HG03378 (cell line): ENCODE measurements around the gene TCERG1L.
"Not testable (repeated sequence)": the region's sequence is repeated elsewhere in the genome, so short reads cannot be mapped to it uniquely, and the experiment has no call there.

Source experiments
- ATAC-seq: cut with Tn5 transposase; IDR thresholded peaks from one replicate; pipeline ENCODE4 v1.9.1; 2021; ENCODE audit warnings: mild to moderate bottlenecking, moderate library complexity; ENCODE audit not compliant: unreplicated experiment

Gene TCERG1L

DNA sequence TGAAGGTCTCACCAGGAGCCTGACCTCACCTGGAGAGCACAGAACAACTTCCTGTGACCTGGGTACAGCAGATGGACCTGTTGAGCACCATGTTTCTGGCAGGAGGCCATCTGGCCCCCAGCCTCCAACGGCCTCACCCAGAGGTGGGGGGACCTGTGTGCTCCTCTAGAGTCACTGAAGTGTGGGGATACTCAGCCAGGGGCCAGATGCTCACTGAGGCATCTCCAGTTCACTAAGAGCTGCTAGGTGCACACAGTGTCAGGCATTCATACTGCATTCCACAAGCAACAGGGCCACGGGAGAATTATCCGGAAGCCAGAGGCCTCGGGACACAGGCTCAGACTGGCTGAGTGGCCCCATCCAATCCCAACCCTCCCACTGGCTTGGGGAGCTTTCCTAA, 161.4 kb downstream of the TCERG1L start:
- no peak for ATAC-seq

DNA sequence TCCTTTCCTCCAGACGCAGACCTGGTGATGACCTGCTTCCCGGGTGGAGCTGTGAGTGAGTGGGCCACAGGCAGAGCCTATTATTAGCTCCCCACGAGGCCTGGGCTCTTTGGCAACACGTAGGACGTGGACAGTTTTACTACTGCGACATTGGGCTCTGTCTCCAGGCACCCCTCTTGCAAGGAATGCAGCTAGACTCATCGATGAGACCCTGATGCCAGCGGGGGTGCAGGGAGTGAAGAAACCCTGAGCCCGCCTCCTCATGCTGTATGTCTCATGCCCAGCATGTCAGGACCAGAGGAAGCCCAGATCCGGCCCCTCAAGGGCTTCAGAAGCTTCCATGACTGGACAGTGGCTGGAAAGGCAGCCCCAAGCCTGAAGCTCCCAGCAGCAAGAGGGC, 161.9 kb downstream of the TCERG1L start:
- no peak for ATAC-seq

GRCh38 chr10:131149111-131149510, 162.4 kb downstream of the TCERG1L start:
- ATAC-seq: no peak

DNA sequence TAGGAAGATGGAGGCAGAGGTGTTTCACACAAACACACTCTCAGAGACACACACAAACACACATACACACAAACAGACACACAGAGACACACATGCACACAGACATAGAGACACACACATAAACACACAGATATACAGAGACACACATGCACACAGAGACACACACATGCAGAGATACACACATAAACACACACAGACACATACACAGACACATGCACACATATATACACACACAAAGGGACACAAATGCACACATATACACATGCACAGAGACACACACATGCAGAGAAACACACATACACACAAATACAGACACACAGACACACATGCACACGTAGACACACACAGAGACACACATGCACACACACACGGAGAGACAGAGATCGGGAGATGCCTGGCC, 163.3 kb downstream of the TCERG1L start:
- ATAC-seq: no peak

GRCh38 chr10:131147301-131147975, 164.1 kb downstream of the TCERG1L start:
- ATAC-seq: no peak

DNA sequence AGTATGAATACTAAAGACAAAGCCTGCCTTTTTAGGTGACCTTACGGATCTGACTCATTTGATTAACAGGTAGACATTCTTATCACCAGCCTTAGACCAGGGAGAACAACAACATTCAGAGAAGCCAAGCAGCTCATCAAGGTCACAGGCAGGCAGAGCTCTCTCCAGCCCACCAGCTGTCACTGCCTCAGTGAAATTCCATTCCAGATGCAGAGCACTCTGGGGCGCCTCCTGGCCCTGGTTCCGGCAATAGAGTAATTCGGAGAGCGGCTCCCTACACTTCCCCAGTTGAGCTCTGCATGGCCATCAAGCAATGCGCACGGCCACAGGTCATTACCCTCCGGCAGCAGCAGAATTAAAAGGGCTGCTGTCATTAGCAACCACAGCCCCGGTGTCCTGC, 164.7 kb downstream of the TCERG1L start:
- no peak for ATAC-seq

DNA sequence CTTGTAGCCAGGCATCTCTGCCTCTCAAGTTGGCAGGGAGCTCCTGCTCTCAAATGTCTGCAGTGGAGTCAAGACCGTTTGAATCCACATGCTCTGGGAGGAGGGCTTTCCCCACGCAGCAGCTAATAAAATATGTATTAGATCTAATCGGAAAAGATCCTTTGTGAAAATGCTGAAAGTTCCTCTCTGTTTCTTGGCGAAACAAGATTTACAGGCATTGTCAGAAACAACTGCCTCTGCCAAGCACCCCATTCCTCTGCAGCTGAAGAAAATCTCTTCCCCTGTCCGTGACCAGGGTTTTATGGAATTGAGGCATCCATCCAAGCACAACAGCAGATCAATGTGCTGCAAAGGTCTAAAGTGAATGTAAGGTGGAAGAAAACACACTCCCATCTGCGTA, 165.8 kb downstream of the TCERG1L start:
- no peak for ATAC-seq

GRCh38 chr10:131144711-131145375, 166.7 kb downstream of the TCERG1L start:
- ATAC-seq: no peak

DNA sequence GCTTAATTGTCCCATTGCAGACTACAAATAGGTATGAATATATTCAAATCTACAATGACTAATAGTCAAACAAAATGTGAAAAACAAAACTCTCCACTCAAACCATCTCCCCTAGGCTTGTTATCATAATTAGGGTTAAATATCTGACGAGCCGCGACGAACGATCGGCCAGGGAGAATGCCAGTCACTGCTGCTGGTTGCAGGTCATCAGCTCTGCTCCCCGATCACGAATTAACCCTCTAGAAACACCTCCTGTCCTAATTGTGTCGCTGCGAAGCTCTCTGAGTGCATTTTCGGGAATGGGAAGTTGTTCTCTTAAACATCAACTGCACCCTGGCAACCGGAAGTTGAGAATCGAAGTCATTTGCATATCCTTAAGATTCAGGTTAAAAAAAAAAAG, 167.3 kb downstream of the TCERG1L start:
- ATAC-seq: no peak

DNA sequence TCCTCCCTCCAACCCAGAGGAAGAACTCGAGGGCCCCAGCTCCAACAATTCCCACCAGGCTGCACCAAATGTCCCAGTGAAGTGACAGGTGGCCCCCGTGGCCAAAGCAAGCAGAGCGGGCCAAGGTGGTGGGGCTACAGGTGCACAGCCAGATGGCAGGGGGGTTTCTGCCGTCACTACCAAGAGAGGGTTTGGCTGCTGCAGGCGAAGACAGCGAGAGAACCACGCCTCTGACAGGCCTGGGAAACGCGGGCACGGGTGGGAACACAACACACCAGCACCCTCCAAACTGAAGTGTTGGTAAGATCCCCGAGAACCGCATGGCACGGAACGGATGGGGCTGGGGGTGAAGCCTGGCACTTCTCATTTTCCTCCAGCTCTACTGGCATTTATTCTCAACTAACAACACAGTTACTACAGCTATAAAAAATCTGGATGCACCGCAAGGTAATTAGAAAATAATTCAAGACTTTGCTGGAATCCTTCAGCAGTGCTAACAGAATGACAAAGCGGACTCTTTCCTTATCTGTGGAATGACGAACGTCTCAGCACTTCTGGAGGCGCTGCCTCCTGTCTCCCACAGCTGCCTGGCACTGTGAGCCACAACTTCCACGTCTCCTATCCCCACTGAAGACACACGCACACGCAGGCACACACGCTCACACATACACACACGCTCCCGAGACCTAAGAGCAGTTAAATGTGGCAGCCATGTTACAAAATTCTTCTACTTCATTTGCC, 167.9 kb downstream of the TCERG1L start:
- no peak for ATAC-seq

DNA sequence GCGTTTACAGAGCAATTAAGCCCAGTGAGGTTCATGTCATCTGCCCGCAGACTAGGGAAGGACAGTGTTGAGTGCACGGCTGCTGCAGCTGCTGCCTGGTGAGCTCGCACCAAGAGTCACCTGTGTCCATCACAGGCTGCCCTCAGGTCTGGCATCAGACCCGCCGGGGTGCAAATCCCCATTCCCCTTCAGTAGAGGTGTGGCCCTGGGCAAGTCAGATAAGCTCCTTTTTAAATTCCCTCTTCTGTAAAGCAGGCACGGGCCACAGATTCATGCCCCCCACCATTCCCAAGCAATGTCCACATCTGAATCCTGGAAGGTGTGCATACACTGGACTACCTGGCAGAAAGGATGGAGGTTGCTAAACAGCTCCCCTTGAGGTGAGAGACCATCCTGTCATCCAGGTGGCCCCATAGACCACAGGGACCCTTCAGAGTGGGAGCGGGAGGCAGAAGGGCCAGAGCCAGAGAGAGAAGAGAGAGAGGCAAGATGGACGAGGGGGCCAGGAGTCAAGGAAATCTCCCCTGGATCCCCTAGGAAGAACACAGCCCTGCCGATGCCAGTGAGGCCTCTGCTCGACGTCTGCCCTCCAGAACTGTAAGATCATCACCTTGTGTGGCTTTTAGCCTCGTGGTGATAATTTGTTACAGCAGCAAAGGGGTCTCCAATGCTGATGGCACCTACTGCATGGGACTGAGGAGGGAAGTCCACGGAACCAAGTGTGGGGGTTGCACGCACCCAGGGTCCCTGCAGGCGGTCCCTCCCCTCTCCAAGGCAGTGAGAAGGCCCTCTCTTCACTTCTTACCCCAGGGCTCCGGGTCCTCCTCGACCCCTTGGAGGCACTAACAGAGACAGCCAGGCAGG, 168.8 kb downstream of the TCERG1L start:
- no peak for ATAC-seq

DNA sequence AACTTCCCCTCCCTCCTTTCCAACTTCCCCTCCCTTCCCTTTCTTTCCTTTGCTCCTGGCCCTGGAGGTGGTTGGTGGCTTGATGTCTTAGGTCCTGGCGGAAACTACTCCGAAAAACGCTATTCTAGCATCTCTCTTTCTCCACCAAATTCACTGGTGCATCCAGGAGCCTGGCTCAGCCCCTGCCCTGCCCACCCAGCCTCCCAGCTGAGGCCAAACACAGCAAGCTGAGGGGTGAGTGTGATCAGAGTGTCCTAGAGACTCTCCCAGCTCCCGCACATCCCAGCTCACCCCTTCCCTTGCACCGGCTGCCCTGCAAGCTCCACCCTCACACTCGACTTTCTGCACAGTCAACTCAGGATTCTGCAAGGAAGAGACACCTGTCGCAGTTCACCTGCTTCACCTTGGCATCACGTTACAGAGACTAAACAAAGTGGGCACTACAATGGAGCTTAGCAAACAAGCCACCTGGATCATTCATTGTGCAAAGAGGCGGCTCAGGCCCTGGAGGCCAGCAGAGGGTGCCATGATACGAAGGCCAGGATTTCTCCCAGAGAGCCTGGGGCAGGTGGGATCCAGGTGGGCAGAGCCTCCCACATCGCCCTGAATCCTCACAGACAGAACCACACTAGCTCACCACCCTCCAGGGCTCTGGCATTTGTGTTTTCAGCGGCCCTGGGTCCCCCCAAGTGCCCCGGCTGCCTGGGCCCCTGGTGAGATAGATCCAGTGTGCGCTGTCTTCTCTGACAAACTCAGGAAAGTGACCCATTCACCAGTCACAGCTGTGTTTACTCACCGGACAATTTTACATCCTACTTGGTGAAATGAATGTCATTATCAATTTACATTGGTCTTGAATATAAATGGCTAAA, 169.6 kb downstream of the TCERG1L start:
- no peak for ATAC-seq

DNA sequence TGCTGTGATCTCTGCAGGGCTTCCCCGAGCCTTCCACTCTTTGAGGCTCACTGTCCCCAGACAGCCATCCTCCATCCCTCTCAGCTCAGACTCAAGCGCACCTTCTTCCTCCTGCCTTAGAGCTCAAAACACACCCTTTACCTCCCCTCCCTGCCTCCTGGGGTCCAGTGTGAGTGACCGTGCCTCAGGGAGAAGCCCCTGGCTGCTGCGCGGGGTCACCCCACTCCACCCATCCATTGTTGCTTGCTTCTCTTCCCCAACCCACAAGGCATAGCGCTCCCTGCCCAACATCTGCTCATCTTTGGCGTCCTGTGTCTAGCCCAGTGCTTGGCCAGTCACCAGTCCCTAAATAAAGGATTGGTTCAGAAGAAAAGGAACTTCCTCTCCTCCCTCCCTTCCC, 170.3 kb downstream of the TCERG1L start:
- ATAC-seq: no peak

DNA sequence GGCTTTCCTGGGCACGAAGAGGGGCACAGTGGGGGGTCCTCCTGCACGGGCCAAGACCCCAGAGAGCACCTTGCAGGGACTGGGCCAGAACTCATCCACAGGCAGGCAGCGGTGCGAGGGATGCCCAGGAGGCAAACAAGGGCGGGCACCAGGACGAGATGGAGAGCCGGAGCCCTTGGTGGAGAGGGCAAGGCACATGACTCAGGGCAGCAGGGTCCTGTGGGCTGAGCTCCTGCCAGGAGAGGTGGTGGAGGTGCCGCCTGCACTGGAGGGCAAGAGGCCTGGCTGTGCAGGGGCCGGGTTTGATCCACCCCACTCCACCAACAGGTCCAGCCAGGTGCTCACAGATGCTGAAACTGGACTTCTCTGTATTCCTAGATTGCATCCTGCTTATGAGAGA, 170.9 kb downstream of the TCERG1L start:
- ATAC-seq: no peak

DNA sequence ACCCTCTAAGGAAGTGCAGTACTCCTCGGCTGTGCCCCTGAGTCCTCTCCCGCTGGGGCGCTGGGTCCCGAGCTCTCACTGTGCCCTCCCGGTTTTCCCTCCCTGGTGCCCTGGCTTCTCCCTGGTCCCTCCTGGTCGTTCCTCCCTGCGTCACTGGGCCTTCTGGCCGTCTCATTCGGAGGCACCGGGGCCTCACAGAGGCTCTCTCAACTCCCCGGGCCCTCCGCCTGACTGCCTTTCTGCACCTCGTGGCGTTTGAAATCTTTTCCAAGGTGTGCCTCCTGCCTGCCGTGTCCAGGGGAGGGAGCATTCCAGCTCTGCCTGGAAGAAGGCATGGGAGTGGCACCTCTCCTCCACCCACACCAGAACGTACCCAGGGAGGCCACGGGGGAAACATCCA, 174.3 kb downstream of the TCERG1L start:
- ATAC-seq: no peak

GRCh38 chr10:131136336-131136735, 175.2 kb downstream of the TCERG1L start:
- not testable (repeated sequence) for ATAC-seq

- ATAC-seq: no peak
Measured at GRCh38 chr10:131135716-131136115, 175.8 kb downstream of the TCERG1L start.

GRCh38 chr10:131134651-131135050, 176.9 kb downstream of the TCERG1L start:
- ATAC-seq: no peak

DNA sequence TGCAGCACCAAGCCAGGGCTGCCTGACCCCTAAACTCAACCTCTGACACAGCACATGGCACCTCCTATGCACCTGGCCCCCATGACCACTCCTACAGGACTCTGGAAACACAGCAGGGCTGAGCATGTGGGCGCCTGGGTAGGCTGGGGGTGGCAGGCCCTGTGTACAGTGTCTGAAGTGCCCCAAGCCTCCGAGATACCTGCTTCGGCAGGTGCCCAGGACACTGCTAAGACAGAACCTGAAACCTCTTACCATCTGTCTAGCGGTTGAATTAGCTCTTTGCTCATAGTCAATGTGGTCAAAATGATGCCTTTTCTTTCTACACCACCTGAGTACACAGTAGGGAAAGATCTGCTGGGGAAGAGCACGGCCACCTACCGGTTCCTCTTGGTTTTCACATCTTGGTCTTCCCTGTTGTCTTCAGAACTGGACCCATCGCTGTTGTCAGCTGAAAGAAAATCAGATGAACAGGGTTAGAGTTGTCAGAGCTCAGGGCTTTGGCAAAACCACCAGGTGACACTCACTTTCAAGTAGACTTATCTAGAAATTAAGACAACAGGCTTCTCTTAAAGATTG, 177.4 kb downstream of the TCERG1L start:
- no peak for ATAC-seq

DNA sequence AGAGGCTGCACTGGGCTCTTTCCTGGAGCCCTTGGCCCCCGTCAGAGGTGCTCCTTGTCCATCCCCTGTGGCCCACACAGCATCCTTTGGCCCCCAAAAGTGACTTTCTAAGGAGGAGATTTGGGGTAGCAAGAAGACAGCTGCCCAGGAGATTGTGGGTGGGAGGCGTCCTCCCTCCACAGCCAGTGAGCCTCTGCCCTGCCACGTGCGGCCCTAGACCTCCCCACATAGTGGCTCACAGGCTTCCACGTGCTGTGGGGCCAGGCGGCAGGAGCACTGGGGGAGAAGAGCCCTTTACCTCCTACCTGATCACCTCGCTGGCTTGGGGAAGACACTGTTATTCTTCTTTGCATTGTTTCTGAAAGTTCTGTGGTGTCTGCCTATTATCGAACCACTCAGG, 178.8 kb downstream of the TCERG1L start:
- ATAC-seq: no peak
